Upper lobe of left lung (tissue), 4 donors: ENCODE measurements around the gene TMEM41B.
"Not testable (repeated sequence)": the region's sequence is repeated elsewhere in the genome, so short reads cannot be mapped to it uniquely, and the experiment has no call there.

Source experiments
- EP300 ChIP-seq, 4 donors: sonication (generic); formaldehyde crosslinking; IDR thresholded peaks; one replicate each; pipeline ENCODE4 v1.5.1; 2017; ENCODE audit warnings: antibody characterized with exemption in 4 of 4, control low read depth in 2 of 4
- POLR2A ChIP-seq, 4 donors: fragments of 450-650 bp; IDR thresholded peaks; one replicate each; pipeline ENCODE4 v1.5.1; 2016 to 2017; ENCODE audit warnings: antibody characterized with exemption in 4 of 4, mild to moderate bottlenecking in 2 of 4
- POLR2AphosphoS5 ChIP-seq, 2 donors: sonication (generic); formaldehyde crosslinking; IDR thresholded peaks; one replicate each; pipeline ENCODE4 v1.5.1; 2017; ENCODE audit warnings: antibody characterized with exemption in 2 of 2
- TF ChIP-seq, protein P1 (sequence below), 6 experiments: fragments of 450-650 bp in 4 of 6; fragments of 200-600 bp in 2 of 6; sonication (generic) in 2 of 6; IDR thresholded peaks; one replicate each; pipeline ENCODE4 v1.5.1; 2016 to 2019; ENCODE audit warnings: antibody characterized with exemption in 6 of 6

DNA sequence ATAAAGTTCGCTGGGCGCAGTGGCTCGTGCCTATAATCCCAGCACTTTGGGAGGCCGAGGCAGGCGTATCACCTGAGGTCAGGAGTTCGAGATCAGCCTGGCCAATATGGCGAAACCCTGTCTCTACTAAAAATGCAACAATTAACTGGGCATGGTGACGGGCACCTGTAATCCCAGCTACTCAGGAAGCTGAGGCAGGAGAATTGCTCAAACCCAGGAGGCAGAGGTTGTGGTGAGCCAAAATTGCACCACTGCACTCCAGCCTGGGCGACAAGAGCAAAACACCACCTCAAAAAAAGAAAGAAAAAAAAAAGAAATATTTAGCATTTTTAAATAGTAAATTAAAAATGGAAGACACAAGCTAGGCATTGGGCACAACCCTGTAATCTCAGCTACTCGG lies 78.2 kb downstream of the TMEM41B start:
- TF ChIP-seq, protein P1, sequence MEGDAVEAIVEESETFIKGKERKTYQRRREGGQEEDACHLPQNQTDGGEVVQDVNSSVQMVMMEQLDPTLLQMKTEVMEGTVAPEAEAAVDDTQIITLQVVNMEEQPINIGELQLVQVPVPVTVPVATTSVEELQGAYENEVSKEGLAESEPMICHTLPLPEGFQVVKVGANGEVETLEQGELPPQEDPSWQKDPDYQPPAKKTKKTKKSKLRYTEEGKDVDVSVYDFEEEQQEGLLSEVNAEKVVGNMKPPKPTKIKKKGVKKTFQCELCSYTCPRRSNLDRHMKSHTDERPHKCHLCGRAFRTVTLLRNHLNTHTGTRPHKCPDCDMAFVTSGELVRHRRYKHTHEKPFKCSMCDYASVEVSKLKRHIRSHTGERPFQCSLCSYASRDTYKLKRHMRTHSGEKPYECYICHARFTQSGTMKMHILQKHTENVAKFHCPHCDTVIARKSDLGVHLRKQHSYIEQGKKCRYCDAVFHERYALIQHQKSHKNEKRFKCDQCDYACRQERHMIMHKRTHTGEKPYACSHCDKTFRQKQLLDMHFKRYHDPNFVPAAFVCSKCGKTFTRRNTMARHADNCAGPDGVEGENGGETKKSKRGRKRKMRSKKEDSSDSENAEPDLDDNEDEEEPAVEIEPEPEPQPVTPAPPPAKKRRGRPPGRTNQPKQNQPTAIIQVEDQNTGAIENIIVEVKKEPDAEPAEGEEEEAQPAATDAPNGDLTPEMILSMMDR (IDR thresholded peaks at IDR 0.05), result not testable (repeated sequence)
- not testable (repeated sequence) for TF ChIP-seq POLR2A, EP300, POLR2AphosphoS5 (IDR thresholded peaks at IDR 0.05)
